GM23248 (cell line): ENCODE data around the gene JPT2.

Experiments
- EZH2 ChIP-seq: fragments of 200-600 bp; sonication (generic); IDR thresholded peaks from 2 replicates; pipeline ENCODE4 v1.6.1; 2018; ENCODE audit warnings: antibody characterized with exemption, mild to moderate bottlenecking; ENCODE audit not compliant: insufficient read depth, poor library complexity, severe bottlenecking
- EZH2phosphoT487 ChIP-seq: fragments of 200-600 bp; sonication (generic); IDR thresholded peaks from 2 replicates; pipeline ENCODE4 v1.6.1; 2018; ENCODE audit warnings: antibody characterized with exemption, moderate library complexity, mild to moderate bottlenecking, low read depth; ENCODE audit not compliant: insufficient read depth

- no peak for TF ChIP-seq EZH2phosphoT487
- no peak for TF ChIP-seq EZH2
Observed at GRCh38 chr16:1740781-1741490, 62.9 kb downstream of the JPT2 start.
